HAP-1 (cell line): ENCODE results near the gene GTF3C5.
"Not testable (repeated sequence)": the region's sequence is repeated elsewhere in the genome, so short reads cannot be mapped to it uniquely, and the experiment has no call there.

Experiments used
- DNase-seq, 2 experiments: peaks; one replicate each; pipeline ENCODE4 v3.0.0-alpha.2; 2016 to 2020; ENCODE audit warnings: low spot score in 2 of 2
- H3K27me3 ChIP-seq: fragments of 250-450 bp; sonication (Bioruptor Pico); 2 replicates; pipeline ENCODE4 v1.5.1; 2020; ENCODE audit warnings: low read depth, mild to moderate bottlenecking, moderate library complexity
- H3K36me3 ChIP-seq: fragments of 250-450 bp; sonication (Bioruptor Pico); replicated peaks from 2 replicates; pipeline ENCODE4 v1.5.1; 2020; ENCODE audit warnings: mild to moderate bottlenecking
- H3K4me1 ChIP-seq: fragments of 250-450 bp; sonication (Bioruptor Pico); 2 replicates; pipeline ENCODE4 v1.5.1; 2020; ENCODE audit warnings: mild to moderate bottlenecking
- H3K4me3 ChIP-seq: fragments of 250-450 bp; sonication (Bioruptor Pico); 2 replicates; pipeline ENCODE4 v1.5.1; 2020; ENCODE audit warnings: mild to moderate bottlenecking, moderate library complexity
- H3K9me3 ChIP-seq: fragments of 250-450 bp; sonication (Bioruptor Pico); 2 replicates; pipeline ENCODE4 v1.5.1; 2020; ENCODE audit warnings: mild to moderate bottlenecking, moderate library complexity
- in situ Hi-C: fragments of 300-500 bp; cut with MboI; formaldehyde crosslinking; loops from 3 replicates; pipeline ENCODE4 v1.14.3; 2020; ENCODE audit warnings: low sequenced_read_pairs, inconsistent platforms, mixed read lengths

Gene GTF3C5

GRCh38 chr9:133078486-133078885, 47.7 kb downstream of the GTF3C5 start:
- no peaks in the 10 kb centered on the region for H3K4me1 ChIP-seq
- no peaks in the 10 kb centered on the region for H3K36me3 ChIP-seq
- no peak for DNase-seq
- in situ Hi-C loops: no loop called here
- peaks cover 6% of the 10 kb centered on the region; the same call in 1 of the 2 replicates for H3K27me3 ChIP-seq
- no peaks in the 10 kb centered on the region for H3K9me3 ChIP-seq
- H3K4me3 ChIP-seq: no peak overlapping the region

GRCh38 chr9:133080161-133080560, 49.4 kb downstream of the GTF3C5 start:
- H3K9me3 ChIP-seq: no peaks in the 10 kb centered on the region
- no peaks in the 10 kb centered on the region for H3K4me1 ChIP-seq
- H3K4me3 ChIP-seq: no peak overlapping the region
- in situ Hi-C loops: no loop called here
- H3K27me3 ChIP-seq: peaks cover 3% of the 10 kb centered on the region; the same call in 1 of the 2 replicates
- no peak for DNase-seq
- no peaks in the 10 kb centered on the region for H3K36me3 ChIP-seq

- H3K4me1 ChIP-seq, H3K27me3 ChIP-seq, in situ Hi-C loops, H3K4me3 ChIP-seq, DNase-seq, H3K9me3 ChIP-seq, H3K36me3 ChIP-seq: not testable (repeated sequence)
These were observed 50.3 kb downstream of the GTF3C5 start for GRCh38 chr9:133080786-133081779.

GRCh38 chr9:133081957-133082644, 51.3 kb downstream of the GTF3C5 start:
- H3K4me3 ChIP-seq, H3K27me3 ChIP-seq, H3K9me3 ChIP-seq, H3K4me1 ChIP-seq, H3K36me3 ChIP-seq, in situ Hi-C loops, DNase-seq: not testable (repeated sequence)

- H3K4me1 ChIP-seq, H3K4me3 ChIP-seq, H3K36me3 ChIP-seq, in situ Hi-C loops, DNase-seq, H3K27me3 ChIP-seq, H3K9me3 ChIP-seq: not testable (repeated sequence)
These were observed 52.9 kb downstream of the GTF3C5 start for GRCh38 chr9:133083688-133084087.

GRCh38 chr9:133086212-133086860, 55.5 kb downstream of the GTF3C5 start:
- H3K27me3 ChIP-seq, H3K9me3 ChIP-seq, in situ Hi-C loops, H3K4me1 ChIP-seq, H3K36me3 ChIP-seq, DNase-seq, H3K4me3 ChIP-seq: not testable (repeated sequence)

- Histone ChIP-seq H3K36me3 (no peaks in the 10 kb centered on the region), H3K9me3 (no peaks in the 10 kb centered on the region), H3K4me3 (no peak overlapping the region), H3K4me1 (no peaks in the 10 kb centered on the region), H3K27me3 (no peaks in the 10 kb centered on the region)
- in situ Hi-C loops: no loop called here
- DNase-seq: no peak
These were observed 56.1 kb downstream of the GTF3C5 start for GRCh38 chr9:133086894-133087293.

- DNase-seq: no peak
- in situ Hi-C loops: no loop called here
- no peaks in the 10 kb centered on the region for H3K9me3 ChIP-seq
- H3K36me3 ChIP-seq: no peaks in the 10 kb centered on the region
- H3K4me1 ChIP-seq: no peaks in the 10 kb centered on the region
- H3K4me3 ChIP-seq: no peak overlapping the region
- no peaks in the 10 kb centered on the region for H3K27me3 ChIP-seq
These were observed 56.8 kb downstream of the GTF3C5 start for GRCh38 chr9:133087429-133088145.

- in situ Hi-C loops: no loop called here
- DNase-seq: no peak
- Histone ChIP-seq H3K4me3 (no peak overlapping the region), H3K9me3 (no peaks in the 10 kb centered on the region), H3K4me1 (no peaks in the 10 kb centered on the region), H3K36me3 (no peaks in the 10 kb centered on the region), H3K27me3 (no peaks in the 10 kb centered on the region)
These were observed 57.5 kb downstream of the GTF3C5 start for GRCh38 chr9:133088146-133088750.

- DNase-seq: no peak
- H3K4me1 ChIP-seq: no peaks in the 10 kb centered on the region
- no peaks in the 10 kb centered on the region for H3K36me3 ChIP-seq
- no peaks in the 10 kb centered on the region for H3K9me3 ChIP-seq
- in situ Hi-C loops: no loop called here
- H3K27me3 ChIP-seq: no peaks in the 10 kb centered on the region
- no peak overlapping the region for H3K4me3 ChIP-seq
These were observed 58.0 kb downstream of the GTF3C5 start for GRCh38 chr9:133088756-133089155.

GRCh38 chr9:133089271-133089671, 58.5 kb downstream of the GTF3C5 start:
- Histone ChIP-seq H3K4me1 (no peaks in the 10 kb centered on the region), H3K9me3 (no peaks in the 10 kb centered on the region), H3K4me3 (no peak overlapping the region), H3K36me3 (no peaks in the 10 kb centered on the region), H3K27me3 (no peaks in the 10 kb centered on the region)
- DNase-seq: no peak
- in situ Hi-C loops: no loop called here

GRCh38 chr9:133090187-133090586, 59.4 kb downstream of the GTF3C5 start:
- in situ Hi-C loops: no loop called here
- no peak overlapping the region for H3K4me3 ChIP-seq
- DNase-seq: no peak

GRCh38 chr9:133090752-133091385, 60.1 kb downstream of the GTF3C5 start:
- H3K27me3 ChIP-seq: no peaks in the 10 kb centered on the region
- no peaks in the 10 kb centered on the region for H3K36me3 ChIP-seq
- H3K4me3 ChIP-seq: no peak overlapping the region
- peaks cover 5% of the 10 kb centered on the region for H3K9me3 ChIP-seq
- DNase-seq: no peak
- H3K4me1 ChIP-seq: no peaks in the 10 kb centered on the region
- in situ Hi-C loops: no loop called here

More at GRCh38 chr9:133090187-133090586, 59.4 kb downstream of the GTF3C5 start:
- Histone ChIP-seq H3K4me1 (no peaks in the 10 kb centered on the region), H3K27me3 (no peaks in the 10 kb centered on the region), H3K9me3 (no peaks in the 10 kb centered on the region), H3K36me3 (no peaks in the 10 kb centered on the region)
